ENCODE results near the gene RNF169.

The RNF169 gene, protein sequence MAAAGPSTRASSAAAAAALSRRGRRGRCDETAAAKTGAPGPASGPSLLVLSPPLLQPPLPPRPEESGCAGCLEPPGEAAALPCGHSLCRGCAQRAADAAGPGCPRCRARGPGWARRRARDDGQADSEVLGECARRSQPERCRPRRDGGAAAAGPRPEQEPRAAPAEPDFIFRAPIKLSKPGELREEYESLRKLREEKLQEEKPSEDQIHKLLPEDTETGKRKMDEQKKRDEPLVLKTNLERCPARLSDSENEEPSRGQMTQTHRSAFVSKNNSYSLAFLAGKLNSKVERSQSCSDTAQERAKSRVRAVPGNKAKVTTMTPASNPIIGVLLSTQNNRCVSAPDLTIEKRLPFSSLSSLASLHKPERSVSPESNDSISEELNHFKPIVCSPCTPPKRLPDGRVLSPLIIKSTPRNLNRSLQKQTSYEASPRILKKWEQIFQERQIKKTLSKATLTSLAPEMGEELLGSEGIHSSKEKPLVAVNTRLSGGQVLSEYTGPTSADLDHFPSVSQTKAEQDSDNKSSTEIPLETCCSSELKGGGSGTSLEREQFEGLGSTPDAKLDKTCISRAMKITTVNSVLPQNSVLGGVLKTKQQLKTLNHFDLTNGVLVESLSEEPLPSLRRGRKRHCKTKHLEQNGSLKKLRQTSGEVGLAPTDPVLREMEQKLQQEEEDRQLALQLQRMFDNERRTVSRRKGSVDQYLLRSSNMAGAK

DNA sequence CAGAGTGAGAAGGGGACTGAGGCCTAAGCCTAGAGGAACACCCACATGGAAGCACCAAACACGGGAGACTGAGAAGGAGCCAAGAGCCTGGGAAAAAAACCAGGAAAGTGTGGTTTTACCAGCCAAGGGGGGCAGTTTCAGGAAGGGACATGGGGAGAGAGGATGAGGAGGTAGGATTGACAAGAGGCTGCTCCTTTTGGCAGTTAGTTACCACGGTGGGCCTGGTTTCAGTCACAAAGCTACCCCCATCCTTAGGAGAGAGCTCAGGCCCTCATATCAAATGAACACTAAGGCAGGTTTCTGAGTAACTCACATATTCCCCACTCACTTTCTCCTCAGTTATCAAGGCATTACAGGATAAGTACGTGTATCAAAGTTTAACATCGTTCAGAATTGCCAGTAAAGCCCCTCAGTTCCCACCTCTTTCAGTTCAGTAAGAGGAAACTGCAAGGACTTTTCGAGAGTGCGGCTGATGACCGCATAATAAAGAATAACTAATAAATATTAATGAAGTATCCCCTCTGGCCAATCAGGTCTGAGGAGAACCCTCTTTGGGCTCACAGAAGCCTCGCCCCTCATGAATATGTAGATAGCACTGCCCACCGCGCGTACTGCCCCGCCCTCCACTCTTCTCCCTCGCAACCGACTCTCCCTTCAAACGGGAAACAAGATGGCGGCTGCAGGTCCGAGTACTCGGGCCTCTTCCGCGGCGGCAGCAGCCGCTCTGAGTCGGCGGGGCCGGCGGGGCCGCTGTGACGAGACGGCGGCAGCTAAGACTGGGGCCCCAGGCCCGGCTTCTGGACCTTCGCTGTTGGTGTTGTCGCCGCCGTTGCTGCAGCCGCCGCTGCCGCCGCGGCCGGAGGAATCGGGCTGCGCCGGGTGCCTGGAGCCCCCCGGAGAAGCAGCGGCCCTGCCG is at the start of gene RNF169:
RNF169 (plus strand) TSS at position 639 of the 916 bp plus-strand sequence; CDS start at position 671, 32 bp downstream.
- no peaks in the 10 kb centered on the region for H3K36me3 ChIP-seq (replicated peaks)
- in situ Hi-C loops (cut with MboI; ENCODE audit: low sequenced_read_pairs): no loop called here
- H3K27me3 ChIP-seq (ENCODE audit: low read depth): no peaks in the 10 kb centered on the region
- H3K4me1 ChIP-seq: peaks cover 9% of the 10 kb centered on the region
- H3K9me3 ChIP-seq: 0 out of 2 replicates have a peak, but pooled peaks cover 3% of the 10 kb centered on the region
- peak; percentile 95 to 99 for DNase-seq (ENCODE audit: low spot score in 2 of 2)
- peak within 1 kb of the TSS; percentile 82 for H3K4me3 ChIP-seq

DNA sequence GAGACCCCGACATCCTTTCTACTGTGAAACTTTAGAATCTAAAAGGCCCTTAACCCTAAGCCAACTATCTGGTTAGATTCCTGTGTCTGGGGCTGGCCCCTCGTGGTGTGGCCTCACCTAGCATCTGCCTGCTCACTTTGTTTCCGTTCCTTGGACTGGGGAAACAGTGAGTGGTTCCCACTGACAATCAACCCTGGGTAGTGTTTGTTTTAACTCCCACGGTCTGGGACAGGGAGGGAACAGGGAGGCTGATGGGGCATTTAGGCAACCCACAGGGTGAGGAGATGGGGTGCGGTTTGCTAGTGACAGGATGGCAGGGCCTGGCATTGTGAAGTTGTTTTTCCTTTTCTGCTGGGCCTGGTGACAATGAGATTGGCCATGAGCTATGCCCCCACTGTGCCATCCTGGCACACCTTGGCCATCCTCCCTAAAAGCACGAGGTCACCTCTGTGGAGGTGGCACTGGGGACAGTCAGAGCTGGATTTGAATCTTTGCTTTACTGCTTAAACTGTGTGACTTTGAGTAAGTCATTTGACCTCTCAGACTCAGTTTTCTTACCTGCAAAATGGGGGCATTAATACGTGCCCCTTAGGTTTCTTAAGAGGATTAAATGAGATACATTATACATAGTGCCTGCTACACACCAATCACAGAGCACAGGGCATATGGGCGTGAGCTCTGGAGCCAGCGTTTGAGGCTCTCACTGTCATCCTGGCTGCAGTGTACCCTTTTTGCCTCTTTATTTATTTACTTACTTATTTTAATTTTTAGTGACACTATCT is 48.8 kb upstream of the RNF169 start:
- in situ Hi-C loops (cut with MboI; ENCODE audit: low sequenced_read_pairs): no loop called here
- Histone ChIP-seq H3K36me3 (replicated peaks) (no peaks in the 10 kb centered on the region), H3K4me1 (no peaks in the 10 kb centered on the region), H3K27me3 (ENCODE audit: low read depth) (no peaks in the 10 kb centered on the region), H3K9me3 (no peaks in the 10 kb centered on the region), H3K4me3 (no peak overlapping the region)
- DNase-seq (ENCODE audit: low spot score in 2 of 2): no peak

DNA sequence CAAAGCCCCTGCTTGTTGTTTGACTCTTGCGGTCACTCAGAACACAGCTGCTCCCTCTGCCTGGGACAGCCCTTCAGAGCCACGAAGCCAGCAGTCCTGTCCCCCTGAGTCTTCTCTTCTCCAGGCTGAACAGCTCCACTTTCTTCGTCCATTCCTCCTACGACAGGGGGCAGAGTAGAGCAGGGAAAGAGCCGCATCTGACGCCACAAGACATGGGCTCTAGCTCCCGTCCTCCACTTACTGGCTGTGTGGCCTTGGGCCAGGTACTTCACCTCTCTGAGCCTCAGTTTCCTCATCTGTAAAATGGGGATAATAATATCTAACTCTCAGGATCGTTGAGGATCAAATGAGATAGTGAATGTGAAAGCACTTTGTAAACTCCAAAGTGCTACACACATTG is 47.3 kb upstream of the RNF169 start:
- H3K27me3 ChIP-seq (ENCODE audit: low read depth): no peaks in the 10 kb centered on the region
- H3K4me3 ChIP-seq: no peak overlapping the region
- no peaks in the 10 kb centered on the region for H3K4me1 ChIP-seq
- peak in 1 of 2 experiments; percentile 51 for DNase-seq (ENCODE audit: low spot score in 2 of 2)
- H3K36me3 ChIP-seq (replicated peaks): no peaks in the 10 kb centered on the region
- in situ Hi-C loops (cut with MboI; ENCODE audit: low sequenced_read_pairs): no loop called here
- no peaks in the 10 kb centered on the region for H3K9me3 ChIP-seq

DNA sequence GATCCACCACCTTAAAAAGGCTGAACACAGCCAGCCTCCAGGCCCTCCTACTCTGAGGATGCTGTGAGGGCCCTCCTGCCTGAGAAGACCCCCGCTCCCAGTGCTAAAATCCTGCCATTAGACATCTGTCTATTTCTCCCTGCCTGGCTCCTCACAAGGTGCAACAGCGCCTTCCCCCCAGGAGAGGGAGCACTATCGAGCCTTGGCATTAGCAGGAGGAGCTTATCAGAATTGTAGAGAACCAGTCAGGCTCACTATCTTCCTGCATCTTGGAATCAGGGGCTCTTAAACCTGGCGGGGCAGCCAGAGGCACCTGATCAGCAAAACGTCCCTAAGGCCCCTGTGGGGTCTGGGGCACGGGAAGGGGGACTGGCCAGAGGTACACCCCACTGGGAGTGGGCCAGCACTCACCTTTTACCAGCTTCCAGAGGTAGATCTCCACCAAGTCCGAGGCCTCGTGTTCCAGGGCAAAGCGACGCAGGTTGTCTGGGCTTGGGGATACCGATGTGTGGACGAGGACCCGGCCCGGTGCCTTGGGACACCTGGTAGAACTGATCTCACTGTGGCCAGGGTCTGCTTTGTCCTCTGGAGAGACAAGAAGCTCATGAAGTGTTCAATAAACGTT is 46.2 kb upstream of the RNF169 start:
- H3K4me1 ChIP-seq: no peaks in the 10 kb centered on the region
- no peaks in the 10 kb centered on the region for H3K27me3 ChIP-seq (ENCODE audit: low read depth)
- in situ Hi-C loops (cut with MboI; ENCODE audit: low sequenced_read_pairs): no loop called here
- no peak overlapping the region for H3K4me3 ChIP-seq
- no peaks in the 10 kb centered on the region for H3K36me3 ChIP-seq (replicated peaks)
- H3K9me3 ChIP-seq: no peaks in the 10 kb centered on the region
- DNase-seq (ENCODE audit: low spot score in 2 of 2): peak; percentile 57 to 81

DNA sequence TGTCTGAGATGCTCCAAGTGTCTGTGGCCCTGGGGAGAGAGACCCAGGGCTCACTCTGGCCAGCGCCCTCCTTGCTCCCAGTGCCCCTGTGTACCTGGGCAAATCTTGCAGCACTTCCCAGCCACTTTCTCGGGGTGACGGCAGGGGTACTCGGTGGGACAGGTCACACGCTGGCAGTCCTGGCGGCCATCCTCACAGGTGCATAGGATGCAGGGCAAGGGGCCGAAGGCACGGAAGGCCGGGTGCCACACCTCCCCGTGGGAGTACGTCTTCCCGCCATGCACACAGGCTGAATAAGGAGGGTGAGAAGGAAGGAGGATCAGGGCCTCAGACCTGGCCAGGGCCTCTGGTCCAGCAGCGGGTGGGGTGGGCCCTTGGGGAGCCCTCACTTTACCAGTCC is 45.4 kb upstream of the RNF169 start:
- no peak overlapping the region for H3K4me3 ChIP-seq
- H3K36me3 ChIP-seq (replicated peaks): no peaks in the 10 kb centered on the region
- H3K9me3 ChIP-seq: no peaks in the 10 kb centered on the region
- no peaks in the 10 kb centered on the region for H3K27me3 ChIP-seq (ENCODE audit: low read depth)
- in situ Hi-C loops (cut with MboI; ENCODE audit: low sequenced_read_pairs): no loop called here
- H3K4me1 ChIP-seq: no peaks in the 10 kb centered on the region
- no peak for DNase-seq (ENCODE audit: low spot score in 2 of 2)

DNA sequence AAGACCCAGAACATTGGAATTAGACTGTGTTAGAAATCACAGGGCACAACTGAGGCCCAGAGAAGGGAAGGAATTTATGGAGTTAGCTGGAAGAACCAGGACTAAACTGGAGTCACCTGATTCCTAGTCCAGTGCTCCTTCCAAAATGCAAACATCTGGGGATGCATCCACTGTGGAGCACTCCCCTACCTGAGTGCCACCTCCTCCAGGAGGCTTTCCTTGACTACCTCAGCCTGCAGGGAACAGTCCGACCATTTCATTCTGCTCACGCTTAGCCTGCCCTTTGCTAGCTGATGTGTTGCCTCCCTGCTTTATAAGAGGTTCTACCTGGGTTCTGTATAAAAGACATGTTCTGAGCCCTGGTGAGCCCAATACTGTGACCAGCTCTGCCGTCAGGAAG is 41.5 kb upstream of the RNF169 start:
- Histone ChIP-seq H3K9me3 (no peaks in the 10 kb centered on the region), H3K4me1 (peaks cover 6% of the 10 kb centered on the region), H3K4me3 (no peak overlapping the region), H3K36me3 (replicated peaks) (no peaks in the 10 kb centered on the region), H3K27me3 (ENCODE audit: low read depth) (no peaks in the 10 kb centered on the region)
- no peak for DNase-seq (ENCODE audit: low spot score in 2 of 2)
- in situ Hi-C loops (cut with MboI; ENCODE audit: low sequenced_read_pairs): no loop called here

DNA sequence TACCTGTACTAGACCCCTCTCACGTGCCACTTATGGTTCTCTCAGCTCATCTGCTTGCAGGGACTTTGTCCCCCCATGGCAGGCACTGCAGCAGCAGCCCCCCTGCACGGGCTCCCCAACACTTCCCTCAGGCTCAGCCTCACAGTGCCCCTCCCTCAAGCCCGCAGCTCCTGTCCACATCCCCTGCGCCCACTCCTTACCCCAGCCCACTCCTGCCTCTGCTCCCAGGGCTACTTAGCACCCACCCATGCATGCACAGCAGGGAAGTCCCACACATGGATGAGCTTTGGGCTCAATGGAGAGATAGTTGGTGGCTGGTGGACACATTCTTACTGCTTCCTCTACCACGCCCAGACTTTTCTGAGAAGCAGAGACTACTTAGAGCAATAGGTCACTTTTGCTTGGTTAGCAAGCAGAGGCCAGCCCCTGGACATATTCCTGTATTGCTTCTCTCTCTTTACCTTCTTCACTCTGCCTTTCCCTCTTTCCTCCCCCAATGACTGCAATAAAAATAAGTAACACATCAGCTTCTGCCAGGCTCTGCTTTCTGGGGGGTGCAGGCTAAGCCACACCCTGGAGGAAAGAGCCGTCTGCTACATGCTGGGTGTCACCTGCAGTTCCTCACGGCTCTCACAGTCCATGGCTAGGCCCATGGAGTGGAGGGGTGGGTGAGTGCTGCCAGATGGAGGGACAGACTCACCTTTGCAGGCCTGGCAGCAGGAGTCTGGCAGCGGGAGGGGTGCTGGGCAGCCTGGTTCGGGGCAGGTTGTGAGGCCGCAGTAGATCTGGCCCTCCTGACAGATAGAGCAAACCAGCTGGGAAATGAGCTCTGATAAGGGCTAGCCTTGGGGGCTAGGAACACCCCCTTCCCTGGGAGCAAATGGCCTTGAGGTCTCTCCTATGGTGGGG is 40.8 kb upstream of the RNF169 start:
- peaks cover 6% of the 10 kb centered on the region for H3K4me1 ChIP-seq
- in situ Hi-C loops (cut with MboI; ENCODE audit: low sequenced_read_pairs): no loop called here
- no peaks in the 10 kb centered on the region for H3K9me3 ChIP-seq
- H3K4me3 ChIP-seq: no peak overlapping the region
- no peaks in the 10 kb centered on the region for H3K36me3 ChIP-seq (replicated peaks)
- no peaks in the 10 kb centered on the region for H3K27me3 ChIP-seq (ENCODE audit: low read depth)
- no peak for DNase-seq (ENCODE audit: low spot score in 2 of 2)

DNA sequence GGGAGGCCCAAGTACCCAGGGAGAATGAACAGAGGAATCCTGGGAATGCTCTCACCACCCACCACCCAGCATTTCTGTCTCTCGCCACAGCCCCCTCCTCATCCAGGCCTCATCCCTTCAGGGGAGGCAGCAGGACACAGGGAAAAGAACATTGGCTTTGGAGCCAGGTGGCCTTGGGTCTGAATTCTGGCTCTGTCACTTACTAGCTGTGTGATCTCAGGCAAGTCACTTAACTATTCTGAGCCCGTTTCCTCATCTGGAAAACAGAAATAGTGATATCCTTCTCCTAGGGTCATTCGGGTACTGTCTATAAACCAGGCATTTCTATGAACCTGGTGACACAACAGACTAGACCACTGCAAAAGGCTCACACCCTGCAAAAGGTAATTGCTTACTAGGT is 39.5 kb upstream of the RNF169 start:
- DNase-seq (ENCODE audit: low spot score in 2 of 2): no peak
- Histone ChIP-seq H3K27me3 (ENCODE audit: low read depth) (no peaks in the 10 kb centered on the region), H3K4me1 (peaks cover 6% of the 10 kb centered on the region), H3K4me3 (no peak overlapping the region), H3K9me3 (no peaks in the 10 kb centered on the region), H3K36me3 (replicated peaks) (no peaks in the 10 kb centered on the region)
- in situ Hi-C loops (cut with MboI; ENCODE audit: low sequenced_read_pairs): no loop called here

DNA sequence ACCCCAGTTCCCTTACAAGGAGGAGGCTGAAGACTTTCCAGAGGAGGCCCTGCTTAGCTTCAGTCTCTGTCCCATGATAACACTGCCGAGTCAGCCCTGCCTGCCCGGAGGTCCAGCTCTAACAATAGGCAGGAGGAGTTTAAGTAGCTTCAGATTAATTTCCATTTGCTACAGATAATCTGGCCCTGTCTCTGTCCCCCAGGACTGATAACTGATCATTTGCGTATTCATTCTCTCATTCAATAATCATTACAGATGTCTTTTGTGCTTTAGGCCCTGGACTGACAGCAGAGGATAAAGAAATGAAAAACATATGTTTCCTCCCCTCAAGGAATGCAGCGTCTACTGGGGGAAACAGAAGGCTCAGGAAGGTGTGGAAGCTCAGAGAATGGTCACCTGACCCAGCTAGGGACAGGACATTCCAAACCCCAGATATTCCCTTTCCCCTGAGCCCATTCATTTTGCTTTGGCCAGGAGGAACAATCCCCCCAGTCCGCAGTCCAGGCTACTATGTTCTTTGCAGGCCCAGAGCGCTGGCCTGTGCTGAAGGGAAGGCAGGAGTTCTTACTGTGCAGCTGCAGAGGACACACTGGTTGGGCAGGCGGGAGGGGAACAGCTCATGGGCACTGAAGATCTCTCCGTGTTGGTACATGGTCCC is 38.2 kb upstream of the RNF169 start:
- in situ Hi-C loops (cut with MboI; ENCODE audit: low sequenced_read_pairs): no loop called here
- H3K27me3 ChIP-seq (ENCODE audit: low read depth): no peaks in the 10 kb centered on the region
- H3K9me3 ChIP-seq: no peaks in the 10 kb centered on the region
- H3K4me3 ChIP-seq: no peak overlapping the region
- peak; percentile 4 to 33 for DNase-seq (ENCODE audit: low spot score in 2 of 2)
- peaks cover 6% of the 10 kb centered on the region for H3K4me1 ChIP-seq
- no peaks in the 10 kb centered on the region for H3K36me3 ChIP-seq (replicated peaks)

DNA sequence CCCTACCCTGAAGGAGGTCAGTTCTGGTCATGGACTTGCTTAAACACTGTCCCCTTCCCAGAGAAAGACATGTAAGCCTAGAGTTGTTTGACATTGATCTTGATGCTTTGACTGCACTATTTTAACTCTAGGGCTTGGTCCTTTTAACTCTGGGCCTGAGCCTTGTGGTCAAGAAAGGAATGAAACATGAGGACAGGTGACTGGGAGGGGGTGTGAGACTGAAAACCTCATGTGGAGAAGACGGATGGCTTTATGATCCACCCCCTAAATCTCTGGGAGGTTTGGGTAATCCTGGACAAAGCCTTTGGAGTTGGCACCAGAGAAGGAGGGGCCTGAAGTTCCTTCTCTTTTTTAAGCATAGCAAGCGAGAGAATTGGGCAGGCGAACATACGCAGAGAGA is 35.0 kb upstream of the RNF169 start:
- DNase-seq (ENCODE audit: low spot score in 2 of 2): no peak
- Histone ChIP-seq H3K4me1 (peaks cover 6% of the 10 kb centered on the region), H3K4me3 (no peak overlapping the region), H3K36me3 (replicated peaks) (no peaks in the 10 kb centered on the region), H3K9me3 (no peaks in the 10 kb centered on the region), H3K27me3 (ENCODE audit: low read depth) (no peaks in the 10 kb centered on the region)
- in situ Hi-C loops (cut with MboI; ENCODE audit: low sequenced_read_pairs): no loop called here

DNA sequence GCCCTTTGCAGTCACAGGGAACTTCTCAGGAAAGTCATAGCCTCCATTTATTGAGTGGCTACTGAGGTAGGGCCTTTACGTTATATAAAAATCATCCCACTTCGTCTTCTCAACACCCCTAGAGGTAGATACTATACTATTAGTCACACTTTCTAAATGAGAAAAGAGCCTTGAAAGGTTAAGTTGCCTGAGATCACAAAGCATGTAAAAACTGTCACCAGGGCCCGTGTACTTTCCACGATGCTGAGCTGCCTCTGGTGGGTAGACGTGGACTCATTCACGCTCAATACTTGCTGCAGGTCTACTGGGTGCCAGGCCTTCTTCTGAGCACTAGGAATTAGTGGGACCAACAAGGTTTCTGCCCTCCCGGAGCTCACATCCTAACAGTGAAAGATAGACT is 33.7 kb upstream of the RNF169 start:
- Histone ChIP-seq H3K4me1 (peaks cover 6% of the 10 kb centered on the region), H3K9me3 (no peaks in the 10 kb centered on the region), H3K27me3 (ENCODE audit: low read depth) (no peaks in the 10 kb centered on the region), H3K36me3 (replicated peaks) (no peaks in the 10 kb centered on the region), H3K4me3 (no peak overlapping the region)
- in situ Hi-C loops (cut with MboI; ENCODE audit: low sequenced_read_pairs): no loop called here
- DNase-seq (ENCODE audit: low spot score in 2 of 2): no peak

Measured in HAP-1 (cell line).